ENCODE results near the gene BTBD9. TPM values are rescaled to one million over a fixed set of nuclear protein-coding genes. Genes with fewer than 3 reads are reported as not detected.

The BTBD9 gene
- total RNA-seq, 1 donor from 2014 or later = 49.7 TPM

- Histone ChIP-seq H3K9me3 (no peaks in the 10 kb centered on the region), H3K4me1 (peaks cover 6% of the 10 kb centered on the region), H3K36me3 (no peaks in the 10 kb centered on the region), H3K27ac (no peak overlapping the region), H3K4me3 (no peak overlapping the region), H3K27me3 (ENCODE audit: low read depth) (no peaks in the 10 kb centered on the region)
- ATAC-seq = no peak
- intact Hi-C loops (cut with DNase I) = no loop called here
- TF ChIP-seq, protein P1, sequence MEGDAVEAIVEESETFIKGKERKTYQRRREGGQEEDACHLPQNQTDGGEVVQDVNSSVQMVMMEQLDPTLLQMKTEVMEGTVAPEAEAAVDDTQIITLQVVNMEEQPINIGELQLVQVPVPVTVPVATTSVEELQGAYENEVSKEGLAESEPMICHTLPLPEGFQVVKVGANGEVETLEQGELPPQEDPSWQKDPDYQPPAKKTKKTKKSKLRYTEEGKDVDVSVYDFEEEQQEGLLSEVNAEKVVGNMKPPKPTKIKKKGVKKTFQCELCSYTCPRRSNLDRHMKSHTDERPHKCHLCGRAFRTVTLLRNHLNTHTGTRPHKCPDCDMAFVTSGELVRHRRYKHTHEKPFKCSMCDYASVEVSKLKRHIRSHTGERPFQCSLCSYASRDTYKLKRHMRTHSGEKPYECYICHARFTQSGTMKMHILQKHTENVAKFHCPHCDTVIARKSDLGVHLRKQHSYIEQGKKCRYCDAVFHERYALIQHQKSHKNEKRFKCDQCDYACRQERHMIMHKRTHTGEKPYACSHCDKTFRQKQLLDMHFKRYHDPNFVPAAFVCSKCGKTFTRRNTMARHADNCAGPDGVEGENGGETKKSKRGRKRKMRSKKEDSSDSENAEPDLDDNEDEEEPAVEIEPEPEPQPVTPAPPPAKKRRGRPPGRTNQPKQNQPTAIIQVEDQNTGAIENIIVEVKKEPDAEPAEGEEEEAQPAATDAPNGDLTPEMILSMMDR (IDR thresholded peaks at IDR 0.05) = no peak
- DNase-seq = no peak
These were observed 369.4 kb downstream of the BTBD9 start for GRCh38 chr6:38270367-38270766.

GRCh38 chr6:38269461-38270172, 370.1 kb downstream of the BTBD9 start:
- no peak overlapping the region for H3K4me3 ChIP-seq
- no peaks in the 10 kb centered on the region for H3K36me3 ChIP-seq
- TF ChIP-seq, protein P1 (IDR thresholded peaks at IDR 0.05) = no peak
- no peaks in the 10 kb centered on the region for H3K27me3 ChIP-seq (ENCODE audit: low read depth)
- intact Hi-C loops (cut with DNase I) = no loop called here
- DNase-seq (no peak), ATAC-seq (no peak)
- no peaks in the 10 kb centered on the region for H3K9me3 ChIP-seq
- no peak overlapping the region for H3K27ac ChIP-seq
- peaks cover 6% of the 10 kb centered on the region for H3K4me1 ChIP-seq

GRCh38 chr6:38268342-38268741, 371.4 kb downstream of the BTBD9 start:
- intact Hi-C loops (cut with DNase I) = no loop called here
- Histone ChIP-seq H3K4me3 (no peak overlapping the region), H3K36me3 (no peaks in the 10 kb centered on the region), H3K27ac (no peak overlapping the region), H3K4me1 (peaks cover 6% of the 10 kb centered on the region), H3K9me3 (no peaks in the 10 kb centered on the region), H3K27me3 (ENCODE audit: low read depth) (no peaks in the 10 kb centered on the region)
- no peak for ATAC-seq
- TF ChIP-seq, protein P1 (IDR thresholded peaks at IDR 0.05) = no peak
- no peak for DNase-seq

- peaks cover 9% of the 10 kb centered on the region for H3K4me1 ChIP-seq
- TF ChIP-seq, protein P1 (IDR thresholded peaks at IDR 0.05) = no peak
- no peak overlapping the region for H3K27ac ChIP-seq
- H3K27me3 ChIP-seq (ENCODE audit: low read depth) = no peaks in the 10 kb centered on the region
- no peaks in the 10 kb centered on the region for H3K36me3 ChIP-seq
- no peak for DNase-seq
- no peaks in the 10 kb centered on the region for H3K9me3 ChIP-seq
- ATAC-seq = no peak
- intact Hi-C loops (cut with DNase I) = no loop called here
- no peak overlapping the region for H3K4me3 ChIP-seq
These were observed 372.8 kb downstream of the BTBD9 start for GRCh38 chr6:38266921-38267354.

GRCh38 chr6:38264605-38265004, 375.1 kb downstream of the BTBD9 start:
- H3K36me3 ChIP-seq = no peaks in the 10 kb centered on the region
- peaks cover 10% of the 10 kb centered on the region for H3K4me1 ChIP-seq
- intact Hi-C loops (cut with DNase I) = no loop called here
- H3K9me3 ChIP-seq = no peaks in the 10 kb centered on the region
- H3K27me3 ChIP-seq (ENCODE audit: low read depth) = no peaks in the 10 kb centered on the region
- ATAC-seq (peak in 1 of 2 donors; percentile 30), DNase-seq (no peak)
- no peak overlapping the region for H3K4me3 ChIP-seq
- H3K27ac ChIP-seq = no peak overlapping the region
- TF ChIP-seq, protein P1 (IDR thresholded peaks at IDR 0.05) = no peak
